GM10847 (cell line): Measurements from ENCODE around the gene SLC23A3.

Experiments used
- POLR2A ChIP-seq: IDR thresholded peaks from 2 replicates; pipeline ENCODE4 v1.6.1; 2011; ENCODE audit not compliant: insufficient read length; ENCODE audit errors: extremely low read depth

The SLC23A3 gene

GRCh38 chr2:219131744-219132143, 38.1 kb downstream of the SLC23A3 start:
- TF ChIP-seq POLR2A = no peak

- no peak for TF ChIP-seq POLR2A
Measured at GRCh38 chr2:219131327-219131726, 38.5 kb downstream of the SLC23A3 start.

- no peak for TF ChIP-seq POLR2A
Measured at GRCh38 chr2:219129589-219129988, 40.2 kb downstream of the SLC23A3 start.

- no peak for TF ChIP-seq POLR2A
Measured at GRCh38 chr2:219128396-219128795, 41.4 kb downstream of the SLC23A3 start.

- TF ChIP-seq POLR2A = no peak
Measured at GRCh38 chr2:219127037-219127635, 42.7 kb downstream of the SLC23A3 start.

GRCh38 chr2:219126555-219126954, 43.3 kb downstream of the SLC23A3 start:
- TF ChIP-seq POLR2A = no peak

- TF ChIP-seq POLR2A = no peak
Measured at GRCh38 chr2:219125886-219126270, 44.0 kb downstream of the SLC23A3 start.

- TF ChIP-seq POLR2A = no peak
Measured at GRCh38 chr2:219125225-219125885, 44.5 kb downstream of the SLC23A3 start.

GRCh38 chr2:219124381-219125110, 45.3 kb downstream of the SLC23A3 start:
- TF ChIP-seq POLR2A = no peak

- no peak for TF ChIP-seq POLR2A
Measured at GRCh38 chr2:219123356-219124135, 46.3 kb downstream of the SLC23A3 start.

- no peak for TF ChIP-seq POLR2A
Measured at GRCh38 chr2:219122202-219122980, 47.4 kb downstream of the SLC23A3 start.

GRCh38 chr2:219120082-219120481, 49.7 kb downstream of the SLC23A3 start:
- no peak for TF ChIP-seq POLR2A

- no peak for TF ChIP-seq POLR2A
Measured at GRCh38 chr2:219119422-219120043, 50.3 kb downstream of the SLC23A3 start.

GRCh38 chr2:219118504-219118903, 51.3 kb downstream of the SLC23A3 start:
- no peak for TF ChIP-seq POLR2A
